NCI-H2227 (cell line): Measurements from ENCODE around the gene KMT2A.
"Not testable (repeated sequence)": the region's sequence is repeated elsewhere in the genome, so short reads cannot be mapped to it uniquely, and the experiment has no call there.

ENCODE experiments used
- DNase-seq: peaks from one replicate; lab custom pipeline; 2025; ENCODE audit not compliant: unreplicated experiment; lab: John Stamatoyannopoulos, UW

KMT2A gene

GRCh38 chr11:118531597-118532084 lies 95.3 kb downstream of the KMT2A start:
- DNase-seq: no peak

- DNase-seq: no peak
Observed at GRCh38 chr11:118532091-118532490, 95.8 kb downstream of the KMT2A start.

DNA sequence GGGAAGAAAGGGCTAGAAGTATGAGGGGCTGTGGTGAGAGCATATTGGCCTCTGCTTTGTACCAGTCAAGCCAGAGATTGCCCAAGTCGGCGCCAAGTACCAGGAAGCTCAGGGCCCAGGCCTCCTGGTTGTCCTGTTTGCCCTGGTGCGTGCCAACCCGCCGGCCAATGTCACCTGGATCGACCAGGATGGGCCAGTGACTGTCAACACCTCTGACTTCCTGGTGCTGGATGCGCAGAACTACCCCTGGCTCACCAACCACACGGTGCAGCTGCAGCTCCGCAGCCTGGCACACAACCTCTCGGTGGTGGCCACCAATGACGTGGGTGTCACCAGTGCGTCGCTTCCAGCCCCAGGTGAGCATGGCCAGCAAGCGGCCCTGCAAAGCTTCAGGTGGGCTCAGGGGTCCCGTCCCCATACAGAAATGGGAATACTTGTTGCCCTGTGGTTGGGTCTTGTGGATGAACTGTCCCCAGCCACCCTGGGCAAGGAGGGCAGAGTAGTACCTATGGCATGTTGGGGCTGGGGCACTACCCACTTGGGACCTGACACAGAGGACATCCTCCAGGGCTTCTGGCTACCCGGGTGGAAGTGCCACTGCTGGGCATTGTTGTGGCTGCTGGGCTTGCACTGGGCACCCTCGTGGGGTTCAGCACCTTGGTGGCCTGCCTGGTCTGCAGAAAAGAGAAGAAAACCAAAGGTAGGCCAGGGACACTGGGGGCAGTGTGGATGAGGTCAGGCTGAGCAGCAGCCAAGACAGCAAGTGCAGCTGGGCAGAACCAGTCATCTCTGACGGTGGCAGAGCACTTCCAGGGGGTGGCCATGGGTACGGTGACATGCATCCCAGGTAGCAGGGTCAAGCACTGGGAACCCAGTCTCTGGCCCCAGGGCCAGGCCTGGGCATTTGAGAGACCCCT lies 96.8 kb downstream of the KMT2A start:
- DNase-seq: no peak

GRCh38 chr11:118533769-118534729 lies 97.8 kb downstream of the KMT2A start:
- DNase-seq: no peak

DNA sequence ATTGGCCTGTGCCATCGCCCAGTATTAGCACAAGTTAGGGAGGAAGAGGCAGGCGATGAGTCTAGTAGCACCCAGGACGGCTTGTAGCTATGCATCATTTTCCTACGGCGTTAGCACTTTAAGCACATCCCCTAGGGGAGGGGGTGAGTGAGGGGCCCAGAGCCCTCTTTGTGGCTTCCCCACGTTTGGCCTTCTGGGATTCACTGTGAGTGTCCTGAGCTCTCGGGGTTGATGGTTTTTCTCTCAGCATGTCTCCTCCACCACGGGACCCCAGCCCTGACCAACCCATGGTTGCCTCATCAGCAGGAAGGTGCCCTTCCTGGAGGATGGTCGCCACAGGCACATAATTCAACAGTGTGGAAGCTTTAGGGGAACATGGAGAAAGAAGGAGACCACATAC lies 99.0 kb downstream of the KMT2A start:
- DNase-seq: no peak

- no peak for DNase-seq
Observed at GRCh38 chr11:118536726-118537125, 100.4 kb downstream of the KMT2A start.

- no peak for DNase-seq
Observed at GRCh38 chr11:118537409-118537980, 101.2 kb downstream of the KMT2A start.

DNA sequence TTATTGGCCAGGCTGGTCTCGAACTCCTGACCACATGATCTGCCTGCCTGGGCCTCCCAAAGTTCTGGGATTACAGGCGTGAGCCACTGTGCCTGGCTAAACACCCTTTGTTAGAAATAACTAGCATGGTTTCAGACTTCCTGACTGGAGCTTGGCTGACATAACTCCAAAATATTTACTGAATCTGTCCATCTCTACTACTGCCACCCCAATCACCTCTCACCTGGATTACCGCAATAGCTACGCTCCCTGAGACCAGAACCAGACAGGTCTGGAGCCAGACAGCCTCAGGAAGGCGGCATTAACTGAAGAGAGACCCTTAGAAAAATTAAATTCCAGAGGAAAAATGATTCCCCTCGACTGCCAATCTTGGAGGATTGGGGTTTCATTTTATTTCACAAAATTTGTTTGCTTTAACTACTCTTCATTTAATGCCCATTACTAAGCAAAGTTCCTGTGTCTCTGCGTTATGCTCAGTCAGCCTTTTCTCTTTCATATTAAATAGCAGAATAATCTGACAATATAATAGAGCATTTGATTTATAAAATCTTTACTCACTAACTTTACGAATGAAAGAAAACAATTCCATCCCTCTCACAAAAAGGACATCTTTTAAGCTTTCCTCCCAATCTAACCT lies 107.8 kb downstream of the KMT2A start:
- DNase-seq: no peak

- no peak for DNase-seq
Observed at GRCh38 chr11:118544647-118545010, 108.3 kb downstream of the KMT2A start.

DNA sequence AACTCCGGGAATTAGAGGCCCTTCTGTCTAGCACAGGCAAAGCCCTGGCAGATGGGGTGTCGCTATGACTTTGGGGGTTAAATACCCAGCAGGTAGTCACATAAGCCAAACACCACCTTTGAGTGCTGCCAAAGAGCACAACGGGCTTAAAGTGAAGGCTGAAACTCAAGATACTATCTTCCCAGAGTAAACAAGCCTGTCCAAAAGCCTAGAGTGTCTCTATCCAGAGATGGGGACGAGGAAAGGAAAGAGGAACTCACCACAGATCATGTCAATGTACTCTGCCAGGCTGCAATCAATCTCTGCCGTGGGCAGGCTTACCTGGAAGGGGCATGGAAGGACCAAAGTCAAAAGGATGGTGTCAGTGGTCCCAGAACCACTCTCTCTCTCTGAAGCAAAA lies 109.2 kb downstream of the KMT2A start:
- no peak for DNase-seq

DNA sequence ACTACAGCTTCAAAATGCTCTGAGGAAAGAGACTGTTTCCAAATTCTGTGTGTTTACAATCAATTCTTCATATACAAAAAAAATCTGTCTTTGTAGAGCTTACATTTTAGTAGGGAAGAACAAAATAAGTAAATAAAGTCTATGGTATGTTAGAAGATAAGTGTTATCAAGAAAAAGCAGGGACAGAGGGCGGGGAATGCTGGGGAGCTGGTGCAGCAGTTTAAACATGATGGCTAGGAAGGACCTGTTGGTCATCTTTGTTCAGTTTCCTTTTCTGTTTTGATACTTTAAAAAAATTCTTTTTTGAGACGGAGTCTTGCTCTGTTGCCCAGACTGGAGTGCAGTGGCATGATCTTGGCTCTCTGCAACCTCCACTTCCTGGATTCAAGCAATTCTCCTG lies 110.8 kb downstream of the KMT2A start:
- DNase-seq: no peak

- DNase-seq: no peak
Observed at GRCh38 chr11:118552341-118552740, 116.0 kb downstream of the KMT2A start.

DNA sequence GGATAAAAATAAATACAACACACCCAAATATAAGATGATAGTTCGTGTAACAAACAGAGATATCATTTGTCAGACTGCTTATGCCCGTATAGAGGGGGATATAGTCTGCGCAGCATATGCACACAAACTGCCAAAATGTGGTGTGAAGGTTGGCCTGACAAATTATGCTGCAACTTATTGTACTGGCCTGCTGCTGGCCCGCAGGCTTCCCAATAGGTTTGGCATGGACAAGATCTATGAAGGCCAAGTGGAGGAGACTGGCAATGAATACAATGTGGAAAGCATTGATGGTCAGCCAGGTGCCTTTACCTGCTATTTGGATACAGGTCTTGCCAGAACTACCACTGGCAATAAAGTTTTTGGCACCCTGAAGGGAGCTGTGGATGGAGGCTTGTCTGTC lies 124.5 kb downstream of the KMT2A start:
- no peak for DNase-seq

- DNase-seq: no peak
Observed at GRCh38 chr11:118565051-118565450, 128.8 kb downstream of the KMT2A start.

DNA sequence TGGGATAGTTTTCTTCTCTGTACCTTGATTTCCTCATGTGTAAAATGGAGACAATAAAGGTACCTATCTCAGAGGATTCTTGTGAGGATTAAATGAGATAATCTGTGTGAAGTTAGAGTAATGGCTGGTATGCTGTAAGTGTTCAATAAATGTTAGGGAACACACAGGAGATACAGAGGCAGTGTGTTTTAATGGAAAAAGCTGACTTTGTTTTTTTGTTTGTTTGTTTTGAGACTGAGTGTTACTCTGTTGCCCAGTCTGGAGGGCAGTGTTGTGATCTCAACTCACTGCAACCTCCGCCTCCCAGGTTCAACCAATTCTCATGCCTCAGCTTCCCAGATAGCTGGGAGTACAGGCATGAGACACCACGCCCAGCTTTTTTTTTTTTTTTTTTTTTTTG lies 133.4 kb downstream of the KMT2A start:
- DNase-seq: no peak

GRCh38 chr11:118570787-118571186 lies 134.5 kb downstream of the KMT2A start:
- DNase-seq: no peak

- DNase-seq: not testable (repeated sequence)
Observed at GRCh38 chr11:118571701-118572060, 135.4 kb downstream of the KMT2A start.

GRCh38 chr11:118572061-118572980 lies 136.0 kb downstream of the KMT2A start, which contains the start of gene ARCN1:
Gene ARCN1 (plus strand): TSS chr11:118572409. CDS start chr11:118572548, 139 bp downstream.
- DNase-seq: peak; percentile 68

DNA sequence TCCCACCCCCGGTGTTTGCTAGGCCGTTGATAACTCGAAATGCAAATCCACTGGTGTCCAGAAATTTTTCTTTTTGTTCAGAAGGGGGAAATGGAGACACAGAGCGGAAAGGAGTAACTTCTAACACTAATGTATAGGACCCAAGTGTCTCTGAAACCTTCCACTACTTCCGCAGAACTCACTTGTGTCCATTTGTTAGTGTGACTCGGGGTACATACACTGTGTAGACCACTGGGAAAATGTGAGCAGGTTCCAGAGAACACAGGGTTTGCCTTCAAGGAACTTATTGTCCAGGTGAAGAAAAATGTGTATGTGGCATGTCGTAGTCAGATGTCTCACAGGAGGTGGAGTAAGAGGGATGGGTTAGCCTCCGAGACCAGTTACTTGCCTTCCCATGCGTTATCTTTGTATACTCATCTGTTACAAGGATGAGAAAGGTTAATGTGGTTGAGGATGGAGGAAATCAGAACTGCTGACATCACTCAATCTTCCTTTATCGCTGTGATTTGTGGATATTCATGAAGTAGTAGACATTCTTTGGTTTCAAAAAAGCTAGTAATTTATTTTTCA lies 136.8 kb downstream of the KMT2A start:
- peak; percentile 9 for DNase-seq
